Measurements from ENCODE around the gene DHRS7. TPM values are rescaled to one million over a fixed set of nuclear protein-coding genes. Genes with fewer than 3 reads are reported as not detected.
A peak's percentile ranks its signal among the peaks of the same experiment; 100 is the strongest.

DHRS7 gene
- polyA plus RNA-seq, 1 experiment, result 38.0 TPM

DNA sequence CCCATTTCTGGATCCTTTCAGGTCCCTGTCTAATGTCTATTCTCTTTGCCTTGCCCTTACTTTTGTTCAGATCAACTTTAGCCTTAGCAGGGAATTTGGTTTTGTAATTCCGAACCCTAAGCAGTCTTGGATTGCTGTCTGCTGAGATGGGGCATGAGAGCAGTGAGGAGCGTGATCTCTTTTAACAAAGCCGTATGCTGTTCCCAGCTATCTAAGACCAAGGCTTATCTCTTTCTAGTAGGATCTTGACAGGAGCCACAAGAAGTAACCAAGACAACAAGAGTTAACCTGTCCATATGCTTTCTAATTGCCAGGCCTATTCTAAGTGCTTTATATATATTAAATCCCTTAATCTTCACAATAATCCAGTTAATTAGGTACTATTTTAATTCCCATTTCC is 4.5 kb upstream of the DHRS7 start:
- ChIA-PET CTCF (interaction anchor here (1.0 kb wide), 1 partner anchor 15 kb away, joined by 3 read pairs; no protein-coding TSS in a partner anchor), POLR2A (no interaction called here)
- Histone ChIP-seq H3K36me3 (ENCODE audit: control insufficient read depth, insufficient read depth, low read length) (no peaks in the 10 kb centered on the region), H3K27me3 (ENCODE audit: control insufficient read depth, insufficient read depth, low read length) (0 out of 2 replicates have a peak, but pooled peaks cover 2% of the 10 kb centered on the region), H3K4me3 (ENCODE audit: low read depth, low read length) (no peak overlapping the region)
- TF ChIP-seq, protein P1, sequence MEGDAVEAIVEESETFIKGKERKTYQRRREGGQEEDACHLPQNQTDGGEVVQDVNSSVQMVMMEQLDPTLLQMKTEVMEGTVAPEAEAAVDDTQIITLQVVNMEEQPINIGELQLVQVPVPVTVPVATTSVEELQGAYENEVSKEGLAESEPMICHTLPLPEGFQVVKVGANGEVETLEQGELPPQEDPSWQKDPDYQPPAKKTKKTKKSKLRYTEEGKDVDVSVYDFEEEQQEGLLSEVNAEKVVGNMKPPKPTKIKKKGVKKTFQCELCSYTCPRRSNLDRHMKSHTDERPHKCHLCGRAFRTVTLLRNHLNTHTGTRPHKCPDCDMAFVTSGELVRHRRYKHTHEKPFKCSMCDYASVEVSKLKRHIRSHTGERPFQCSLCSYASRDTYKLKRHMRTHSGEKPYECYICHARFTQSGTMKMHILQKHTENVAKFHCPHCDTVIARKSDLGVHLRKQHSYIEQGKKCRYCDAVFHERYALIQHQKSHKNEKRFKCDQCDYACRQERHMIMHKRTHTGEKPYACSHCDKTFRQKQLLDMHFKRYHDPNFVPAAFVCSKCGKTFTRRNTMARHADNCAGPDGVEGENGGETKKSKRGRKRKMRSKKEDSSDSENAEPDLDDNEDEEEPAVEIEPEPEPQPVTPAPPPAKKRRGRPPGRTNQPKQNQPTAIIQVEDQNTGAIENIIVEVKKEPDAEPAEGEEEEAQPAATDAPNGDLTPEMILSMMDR (IDR thresholded peaks at IDR 0.05; ENCODE audit: insufficient read depth, low read depth, low read length), result no peak
- DNase-seq (ENCODE audit: low read depth), result no peak

DNA sequence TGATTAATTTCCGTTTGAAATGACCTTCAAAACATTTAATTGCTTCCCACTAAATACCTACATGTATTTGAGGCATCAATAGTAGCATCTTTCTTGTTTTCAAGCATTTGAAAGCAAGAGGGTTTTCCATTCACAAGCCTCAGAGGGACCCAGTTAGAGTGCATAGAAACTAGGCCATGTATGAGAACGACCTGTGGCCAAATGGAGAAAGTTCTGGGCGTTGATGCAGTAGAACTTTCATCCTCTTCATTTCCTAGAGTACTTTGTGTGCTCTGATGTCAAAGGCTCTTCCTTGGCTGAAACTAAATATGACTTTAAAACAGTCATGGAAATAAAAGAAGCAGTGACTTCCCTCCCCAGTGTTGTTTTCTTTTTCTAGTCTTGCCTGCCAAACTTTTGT is 944 bp upstream of the DHRS7 start:
- TF ChIP-seq, protein P1 (IDR thresholded peaks at IDR 0.05; ENCODE audit: insufficient read depth, low read depth, low read length), result no peak
- POLR2A ChIA-PET, result interaction anchor here (0.5 kb wide), 1 partner anchor 83 kb away, joined by 5 read pairs; the partner anchor contains the start of gene PPM1A
- Histone ChIP-seq H3K4me3 (ENCODE audit: low read depth, low read length) (no peak overlapping the region), H3K27me3 (ENCODE audit: control insufficient read depth, insufficient read depth, low read length) (0 out of 2 replicates have a peak, but pooled peaks cover 2% of the 10 kb centered on the region), H3K36me3 (ENCODE audit: control insufficient read depth, insufficient read depth, low read length) (no peaks in the 10 kb centered on the region)
- CTCF ChIA-PET, result interaction anchor here (0.7 to 3.1 kb wide), 12 partner anchors 9 to 201 kb away, joined by 3 to 31 read pairs (median 4); no protein-coding TSS in a partner anchor
- DNase-seq (ENCODE audit: low read depth), result no peak

DNA sequence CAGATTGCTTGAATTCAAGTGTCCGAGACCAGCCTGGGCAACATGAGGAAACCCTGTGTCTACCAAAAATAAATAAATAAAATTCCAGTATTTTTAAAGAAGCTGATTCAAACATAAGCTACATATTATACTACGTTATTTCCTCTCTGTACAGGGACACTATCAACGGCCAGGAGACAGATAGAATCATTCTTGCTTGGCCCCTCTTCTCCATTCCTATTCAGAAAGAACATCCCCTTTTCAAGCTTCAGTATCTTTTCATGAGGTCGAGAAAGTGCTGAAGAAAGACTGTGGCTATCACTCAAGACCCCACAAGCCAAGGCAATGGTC is 314 bp upstream of the DHRS7 start:
- POLR2A ChIA-PET, result no interaction called here
- DNase-seq (ENCODE audit: low read depth), result no peak
- Histone ChIP-seq H3K4me3 (ENCODE audit: low read depth, low read length) (peak overlapping the region; percentile 78), H3K27me3 (ENCODE audit: control insufficient read depth, insufficient read depth, low read length) (0 out of 2 replicates have a peak, but pooled peaks cover 2% of the 10 kb centered on the region), H3K36me3 (ENCODE audit: control insufficient read depth, insufficient read depth, low read length) (no peaks in the 10 kb centered on the region)
- CTCF ChIA-PET, result interaction anchor here (0.7 to 3.1 kb wide), 16 partner anchors 10 to 201 kb away, joined by 3 to 31 read pairs (median 3); no protein-coding TSS in a partner anchor
- TF ChIP-seq, protein P1 (IDR thresholded peaks at IDR 0.05; ENCODE audit: insufficient read depth, low read depth, low read length), result peak; percentile 56

DNA sequence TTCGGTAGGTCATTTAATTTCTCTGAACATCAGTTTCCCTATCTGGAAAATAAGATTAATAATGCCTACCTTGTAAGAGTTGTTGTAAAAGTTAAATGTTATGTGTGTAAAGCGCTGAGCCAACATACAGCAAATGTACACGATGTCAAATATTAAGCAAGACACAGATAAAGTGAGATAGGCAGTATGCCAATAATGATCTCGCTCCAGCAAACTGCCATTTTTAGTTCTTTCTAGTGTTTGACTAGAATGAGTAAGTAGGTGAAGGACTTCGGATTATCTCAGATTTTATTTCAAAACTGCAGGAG is 840 bp downstream of the DHRS7 start:
- ChIA-PET POLR2A (interaction anchor here (0.6 kb wide), 1 partner anchor 827 kb away, joined by 21 read pairs; no protein-coding TSS in a partner anchor), CTCF (interaction anchor here (0.7 to 3.1 kb wide), 7 partner anchors 19 to 200 kb away, joined by 3 to 31 read pairs (median 4); no protein-coding TSS in a partner anchor)
- peak overlapping the region; percentile 78 for H3K4me3 ChIP-seq (ENCODE audit: low read depth, low read length)
- DNase-seq (ENCODE audit: low read depth), result no peak
- no peaks in the 10 kb centered on the region for H3K36me3 ChIP-seq (ENCODE audit: control insufficient read depth, insufficient read depth, low read length)
- TF ChIP-seq, protein P1 (IDR thresholded peaks at IDR 0.05; ENCODE audit: insufficient read depth, low read depth, low read length), result no peak
- H3K27me3 ChIP-seq (ENCODE audit: control insufficient read depth, insufficient read depth, low read length), result 0 out of 2 replicates have a peak, but pooled peaks cover 2% of the 10 kb centered on the region

DNA sequence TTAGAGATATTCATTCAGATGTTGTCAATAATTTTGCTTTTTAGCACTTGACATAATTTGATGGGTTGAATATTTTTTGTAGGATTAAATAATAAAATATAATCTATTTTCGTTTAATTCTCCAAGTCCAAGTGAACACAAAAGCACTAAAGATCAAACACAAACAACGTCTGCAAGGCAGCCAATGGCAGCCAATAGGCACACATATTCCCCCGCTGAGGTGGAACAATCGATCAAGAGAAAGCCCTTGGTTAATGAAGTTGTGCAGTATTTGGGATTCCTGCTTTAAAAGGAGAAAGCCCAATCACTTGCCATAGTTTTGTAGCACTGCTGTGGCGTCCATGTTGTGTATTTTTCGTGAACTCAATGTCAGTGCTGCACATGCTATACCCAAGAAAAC is 1.5 kb downstream of the DHRS7 start:
- DNase-seq (ENCODE audit: low read depth), result no peak
- no peak overlapping the region for H3K4me3 ChIP-seq (ENCODE audit: low read depth, low read length)

More for the DNA sequence above, 1.5 kb downstream of the DHRS7 start:
- no peaks in the 10 kb centered on the region for H3K36me3 ChIP-seq (ENCODE audit: control insufficient read depth, insufficient read depth, low read length)
- no peaks in the 10 kb centered on the region for H3K27me3 ChIP-seq (ENCODE audit: control insufficient read depth, insufficient read depth, low read length)
- POLR2A ChIA-PET, result no interaction called here
- TF ChIP-seq, protein P1 (IDR thresholded peaks at IDR 0.05; ENCODE audit: insufficient read depth, low read depth, low read length), result no peak
- CTCF ChIA-PET, result interaction anchor here (2.8 to 3.1 kb wide), 2 partner anchors 98 to 199 kb away, joined by 15 to 31 read pairs; no protein-coding TSS in a partner anchor

Data from BJ (cell line).